GM10248 (cell line): Measurements from ENCODE around the gene SERPINB8.
A peak's percentile ranks its signal among the peaks of the same experiment; 100 is the strongest.

Source experiments
- CTCF ChIA-PET: fragments of 300-600 bp; sonication (Branson Sonifier 250); formaldehyde crosslinking; extraction: SDS; loops from one replicate; lab custom pipeline; 2021; ENCODE audit warnings: antibody characterized with exemption; lab: Yijun Ruan, JAX
- POLR2A ChIA-PET: fragments of 350-650 bp; sonication (Branson Sonifier 250); formaldehyde crosslinking; extraction: SDS; loops from one replicate; lab custom pipeline; 2020; ENCODE audit warnings: antibody characterized with exemption; lab: Yijun Ruan, JAX
- DNase-seq: peaks from one replicate; pipeline ENCODE4 v3.0.0; 2012; ENCODE audit errors: extremely low spot score
- TF ChIP-seq, protein P1 (sequence below): IDR thresholded peaks from 2 replicates; pipeline ENCODE4 v1.5.1; 2012; ENCODE audit warnings: mild to moderate bottlenecking, low read depth; ENCODE audit errors: extremely low read depth, missing control alignments, control extremely low read depth

The SERPINB8 gene

DNA sequence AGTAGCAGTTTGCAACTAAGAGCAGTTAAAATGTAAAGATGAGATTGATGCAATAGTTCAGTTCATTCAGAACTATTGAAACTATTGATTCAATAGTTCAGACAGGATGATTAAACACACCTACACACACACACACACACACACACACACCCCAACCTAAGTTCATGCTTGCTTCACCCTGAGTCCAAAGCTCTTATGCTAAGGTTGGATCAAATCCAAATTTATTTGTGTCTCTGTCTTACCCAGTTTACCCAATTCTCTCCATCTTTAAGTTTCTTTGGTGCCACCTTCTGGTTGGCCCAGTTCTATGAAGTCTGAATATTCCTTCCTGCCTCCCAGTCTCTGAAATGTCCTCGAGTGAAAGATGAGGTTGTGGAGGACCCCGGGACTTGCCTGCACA is 5.1 kb downstream of the SERPINB8 start:
- POLR2A ChIA-PET, result no interaction called here
- TF ChIP-seq, protein P1, sequence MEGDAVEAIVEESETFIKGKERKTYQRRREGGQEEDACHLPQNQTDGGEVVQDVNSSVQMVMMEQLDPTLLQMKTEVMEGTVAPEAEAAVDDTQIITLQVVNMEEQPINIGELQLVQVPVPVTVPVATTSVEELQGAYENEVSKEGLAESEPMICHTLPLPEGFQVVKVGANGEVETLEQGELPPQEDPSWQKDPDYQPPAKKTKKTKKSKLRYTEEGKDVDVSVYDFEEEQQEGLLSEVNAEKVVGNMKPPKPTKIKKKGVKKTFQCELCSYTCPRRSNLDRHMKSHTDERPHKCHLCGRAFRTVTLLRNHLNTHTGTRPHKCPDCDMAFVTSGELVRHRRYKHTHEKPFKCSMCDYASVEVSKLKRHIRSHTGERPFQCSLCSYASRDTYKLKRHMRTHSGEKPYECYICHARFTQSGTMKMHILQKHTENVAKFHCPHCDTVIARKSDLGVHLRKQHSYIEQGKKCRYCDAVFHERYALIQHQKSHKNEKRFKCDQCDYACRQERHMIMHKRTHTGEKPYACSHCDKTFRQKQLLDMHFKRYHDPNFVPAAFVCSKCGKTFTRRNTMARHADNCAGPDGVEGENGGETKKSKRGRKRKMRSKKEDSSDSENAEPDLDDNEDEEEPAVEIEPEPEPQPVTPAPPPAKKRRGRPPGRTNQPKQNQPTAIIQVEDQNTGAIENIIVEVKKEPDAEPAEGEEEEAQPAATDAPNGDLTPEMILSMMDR, result peak; percentile 47

GRCh38 chr18:63975628-63976027 is 5.7 kb downstream of the SERPINB8 start:
- CTCF ChIA-PET, result interaction anchor here (0.7 to 4.8 kb wide), 11 partner anchors 10 to 457 kb away, joined by 3 to 48 read pairs (median 4); no protein-coding TSS in a partner anchor

More for the DNA sequence above, 5.1 kb downstream of the SERPINB8 start:
- no peak for DNase-seq
- CTCF ChIA-PET, result interaction anchor here (0.8 to 4.8 kb wide), 11 partner anchors 10 to 457 kb away, joined by 3 to 48 read pairs (median 4); no protein-coding TSS in a partner anchor

DNA sequence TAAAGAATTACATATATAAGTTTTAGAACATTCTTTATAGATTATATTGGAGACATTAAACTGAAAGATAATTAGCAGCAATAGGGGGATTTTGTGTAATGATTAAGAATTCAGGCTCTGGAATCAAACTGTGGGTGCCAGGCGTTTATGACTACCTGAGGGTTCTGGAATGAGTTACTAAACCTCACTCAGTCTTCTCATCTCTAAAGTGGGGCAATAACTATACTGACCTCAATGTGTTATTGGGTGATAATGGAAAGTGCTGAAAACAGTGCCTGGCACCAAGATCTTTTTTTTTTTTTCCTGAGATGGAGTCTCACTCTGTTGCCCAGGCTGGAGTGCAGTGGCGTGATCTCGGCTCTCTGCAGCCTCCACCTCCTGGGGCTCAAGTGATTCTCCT is 7.2 kb downstream of the SERPINB8 start:
- ChIA-PET POLR2A (no interaction called here), CTCF (interaction anchor here (0.7 to 4.8 kb wide), 5 partner anchors 8 to 41 kb away, joined by 3 to 48 read pairs (median 3); no protein-coding TSS in a partner anchor)
- DNase-seq, result no peak
- TF ChIP-seq, protein P1, result no peak

More at GRCh38 chr18:63975628-63976027, 5.7 kb downstream of the SERPINB8 start:
- DNase-seq, result no peak
- POLR2A ChIA-PET, result no interaction called here
- TF ChIP-seq, protein P1, result no peak

DNA sequence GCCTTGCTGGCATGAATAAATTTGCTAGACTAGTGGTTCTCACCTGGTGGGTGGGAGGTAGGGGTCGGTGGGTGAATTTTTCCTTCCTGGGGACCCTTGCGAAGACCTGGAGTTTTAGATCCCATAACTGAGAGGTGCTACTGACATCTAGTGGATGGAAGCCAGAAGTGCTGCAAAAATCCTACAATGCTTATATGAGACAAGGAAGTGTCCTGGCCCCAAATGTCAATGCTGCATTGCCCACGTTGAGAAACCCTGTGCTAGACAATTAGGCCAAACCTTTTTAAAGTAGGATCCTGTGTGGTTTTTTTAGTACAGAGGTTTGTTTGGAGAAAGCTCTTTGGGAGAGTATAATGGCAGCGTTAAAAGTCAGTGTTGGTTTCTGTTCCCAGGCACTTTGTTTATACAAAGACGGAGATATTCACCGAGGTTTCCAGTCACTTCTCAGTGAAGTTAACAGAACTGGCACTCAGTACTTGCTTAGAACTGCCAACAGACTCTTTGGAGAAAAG is 9.6 kb downstream of the SERPINB8 start:
- DNase-seq, result peak; percentile 52
- TF ChIP-seq, protein P1, result peak; percentile 86
- ChIA-PET CTCF (interaction anchor here (0.6 to 1.8 kb wide), 6 partner anchors 11 to 468 kb away, joined by 3 to 9 read pairs (median 4); no protein-coding TSS in a partner anchor), POLR2A (no interaction called here)

- ChIA-PET CTCF (interaction anchor here (0.6 to 1.8 kb wide), 6 partner anchors 11 to 469 kb away, joined by 3 to 9 read pairs (median 4); no protein-coding TSS in a partner anchor), POLR2A (no interaction called here)
- TF ChIP-seq, protein P1, result no peak
- no peak for DNase-seq
Observed at GRCh38 chr18:63980027-63980426, 10.1 kb downstream of the SERPINB8 start.

GRCh38 chr18:63980896-63981460 is 11.1 kb downstream of the SERPINB8 start:
- no peak for DNase-seq
- CTCF ChIA-PET, result interaction anchor here (1.0 to 1.8 kb wide), 3 partner anchors 14 to 31 kb away, joined by 3 to 9 read pairs (median 5); no protein-coding TSS in a partner anchor
- TF ChIP-seq, protein P1, result no peak
- POLR2A ChIA-PET, result no interaction called here
